ENCODE results near the gene CACNA2D4. TPM values are rescaled to one million over a fixed set of nuclear protein-coding genes. Genes with fewer than 3 reads are reported as not detected.

CACNA2D4 gene
- total RNA-seq, 1 donor from 2014 or later: 0.30 TPM

- DNase-seq (ENCODE audit: low spot score): peak; percentile 90
- no peak overlapping the region for H3K27ac Mint-ChIP-seq (ENCODE audit: unreplicated experiment)
- H3K4me1 Mint-ChIP-seq (ENCODE audit: low read depth): peaks cover 22% of the 10 kb centered on the region
- no peak overlapping the region for H3K4me3 Mint-ChIP-seq (ENCODE audit: unreplicated experiment)
- no peaks in the 10 kb centered on the region for H3K9me3 Mint-ChIP-seq (ENCODE audit: low read depth)
- H3K27me3 Mint-ChIP-seq (ENCODE audit: low read depth): no peaks in the 10 kb centered on the region
- H3K36me3 Mint-ChIP-seq (ENCODE audit: low read depth): no peaks in the 10 kb centered on the region
- no peak for TF ChIP-seq CTCF (IDR thresholded peaks at IDR 0.05)
Observed at GRCh38 chr12:1797991-1798640, 120.3 kb downstream of the CACNA2D4 start.

- Mint-ChIP-seq H3K36me3 (ENCODE audit: low read depth) (no peaks in the 10 kb centered on the region), H3K27ac (ENCODE audit: unreplicated experiment) (no peak overlapping the region), H3K9me3 (ENCODE audit: low read depth) (no peaks in the 10 kb centered on the region), H3K4me3 (ENCODE audit: unreplicated experiment) (no peak overlapping the region), H3K4me1 (ENCODE audit: low read depth) (peaks cover 30% of the 10 kb centered on the region), H3K27me3 (ENCODE audit: low read depth) (no peaks in the 10 kb centered on the region)
- no peak for TF ChIP-seq CTCF (IDR thresholded peaks at IDR 0.05)
- peak; percentile 89 for DNase-seq (ENCODE audit: low spot score)
Observed at GRCh38 chr12:1797011-1797901, 121.2 kb downstream of the CACNA2D4 start.

- H3K4me1 Mint-ChIP-seq (ENCODE audit: low read depth): peaks cover 27% of the 10 kb centered on the region
- no peak overlapping the region for H3K4me3 Mint-ChIP-seq (ENCODE audit: unreplicated experiment)
- no peak for TF ChIP-seq CTCF (IDR thresholded peaks at IDR 0.05)
- no peaks in the 10 kb centered on the region for H3K9me3 Mint-ChIP-seq (ENCODE audit: low read depth)
- H3K27ac Mint-ChIP-seq (ENCODE audit: unreplicated experiment): no peak overlapping the region
- peak; percentile 90 for DNase-seq (ENCODE audit: low spot score)
- H3K27me3 Mint-ChIP-seq (ENCODE audit: low read depth): no peaks in the 10 kb centered on the region
- no peaks in the 10 kb centered on the region for H3K36me3 Mint-ChIP-seq (ENCODE audit: low read depth)
Observed at GRCh38 chr12:1796515-1797010, 121.9 kb downstream of the CACNA2D4 start.

GRCh38 chr12:1795785-1796514 lies 122.5 kb downstream of the CACNA2D4 start:
- H3K4me3 Mint-ChIP-seq (ENCODE audit: unreplicated experiment): peak overlapping the region; percentile 1
- H3K27me3 Mint-ChIP-seq (ENCODE audit: low read depth): no peaks in the 10 kb centered on the region
- peak; percentile 99 for TF ChIP-seq CTCF (IDR thresholded peaks at IDR 0.05)
- no peaks in the 10 kb centered on the region for H3K36me3 Mint-ChIP-seq (ENCODE audit: low read depth)
- peaks cover 28% of the 10 kb centered on the region for H3K4me1 Mint-ChIP-seq (ENCODE audit: low read depth)
- H3K27ac Mint-ChIP-seq (ENCODE audit: unreplicated experiment): no peak overlapping the region
- DNase-seq (ENCODE audit: low spot score): peak; percentile 91
- no peaks in the 10 kb centered on the region for H3K9me3 Mint-ChIP-seq (ENCODE audit: low read depth)
